Ovary (tissue), 3 donors: ENCODE data around the gene BEAN1.

ENCODE experiments used
- CTCF ChIP-seq, 3 donors: fragments of 450-650 bp in 2 of 3; fragments of 200-600 bp in 1 of 3; IDR thresholded peaks; one replicate each; pipeline versions ENCODE4 v1.5.1 to v1.8.0; 2016 to 2022; ENCODE audit warnings: antibody characterized with exemption in 3 of 3, mild to moderate bottlenecking in 1 of 3
- POLR2A ChIP-seq: fragments of 450-650 bp; IDR thresholded peaks from one replicate; pipeline ENCODE4 v1.6.1; 2017; ENCODE audit warnings: antibody characterized with exemption, mild to moderate bottlenecking, moderate library complexity
- donor health status: DM: no; HTN: no; CAD: no.

- TF ChIP-seq CTCF (IDR thresholded peaks at IDR 0.05), result no peak
- no peak for TF ChIP-seq POLR2A
Observed at GRCh38 chr16:66521951-66522771, 95.1 kb downstream of the BEAN1 start.
